HepG2 (cell line): ENCODE measurements around the gene EZH1. TPM values are rescaled to one million over a fixed set of nuclear protein-coding genes. Genes with fewer than 3 reads are reported as not detected.
A peak's percentile ranks its signal among the peaks of the same experiment; 100 is the strongest.

Experiments used
- ATF3 ChIP-seq: sonication (generic); formaldehyde crosslinking; IDR thresholded peaks from 2 replicates; pipeline ENCODE4 v1.4.0; 2020; ENCODE audit warnings: missing genetic modification reagents
- BRF2 ChIP-seq: sonication (generic); formaldehyde crosslinking; IDR thresholded peaks from 2 replicates; pipeline ENCODE4 v1.8.1; 2022; ENCODE audit warnings: mild to moderate bottlenecking, missing genetic modification reagents
- DBP ChIP-seq: sonication (generic); formaldehyde crosslinking; IDR thresholded peaks from 2 replicates; pipeline ENCODE4 v1.4.0; 2020; ENCODE audit warnings: missing genetic modification reagents; ENCODE audit errors: not compliant biosample characterization
- GATAD1 ChIP-seq: IDR thresholded peaks from 2 replicates; pipeline ENCODE4 v1.6.1; 2016; ENCODE audit warnings: missing genetic modification reagents, missing compliant biosample characterization
- GZF1 ChIP-seq: sonication (generic); formaldehyde crosslinking; IDR thresholded peaks from 2 replicates; pipeline ENCODE4 v1.5.1; 2020; ENCODE audit warnings: mild to moderate bottlenecking, missing genetic modification reagents
- HDAC2 ChIP-seq: sonication (generic); formaldehyde crosslinking; IDR thresholded peaks from 2 replicates; pipeline ENCODE4 v1.4.0; 2020; ENCODE audit warnings: missing genetic modification reagents
- HMGXB4 ChIP-seq, 2 experiments: sonication (generic) in 1 of 2; formaldehyde crosslinking in 1 of 2; IDR thresholded peaks; 2 replicates each; pipeline versions ENCODE4 v1.4.0 to v1.6.1; 2018 to 2020; ENCODE audit warnings: missing genetic modification reagents in 2 of 2, borderline replicate concordance in 1 of 2, low read depth in 1 of 2, mild to moderate bottlenecking in 1 of 2, missing biosample characterization in 1 of 2
- HOXA9 ChIP-seq: sonication (generic); formaldehyde crosslinking; IDR thresholded peaks from 2 replicates; pipeline ENCODE4 v1.8.1; 2022; ENCODE audit warnings: missing genetic modification reagents, mild to moderate bottlenecking, moderate library complexity, borderline replicate concordance
- KLF13 ChIP-seq: sonication (generic); formaldehyde crosslinking; IDR thresholded peaks from 2 replicates; pipeline ENCODE4 v1.4.0; 2020; ENCODE audit warnings: mild to moderate bottlenecking, missing genetic modification reagents
- MAF1 ChIP-seq: sonication (generic); formaldehyde crosslinking; IDR thresholded peaks from 2 replicates; pipeline ENCODE4 v1.5.0; 2020; ENCODE audit warnings: missing genetic modification reagents, borderline replicate concordance
- NFE2L1 ChIP-seq: sonication (generic); formaldehyde crosslinking; IDR thresholded peaks from 2 replicates; pipeline ENCODE4 v1.4.0; 2020; ENCODE audit warnings: missing genetic modification reagents, mild to moderate bottlenecking, borderline replicate concordance
- NFKB2 ChIP-seq: sonication (generic); formaldehyde crosslinking; IDR thresholded peaks from 2 replicates; pipeline ENCODE4 v1.4.0; 2020; ENCODE audit warnings: missing genetic modification reagents, borderline replicate concordance
- NONO ChIP-seq, 2 experiments: fragments of 450-650 bp in 1 of 2; sonication (generic) in 1 of 2; formaldehyde crosslinking in 1 of 2; IDR thresholded peaks in 1 of 2; conservative IDR thresholded peaks in 1 of 2; 2 replicates each; pipeline versions ENCODE4 v1.6.1 to v1.8.0; 2017 to 2022; ENCODE audit warnings: mild to moderate bottlenecking in 1 of 2, missing genetic modification reagents in 1 of 2, moderate library complexity in 1 of 2
- POLR2AphosphoS2 ChIP-seq: IDR thresholded peaks from 2 replicates; pipeline ENCODE4 v1.6.1; 2011; ENCODE audit warnings: low read depth, low read length, improper control_type of control experiment
- THRA ChIP-seq: sonication (generic); formaldehyde crosslinking; IDR thresholded peaks from 2 replicates; pipeline ENCODE4 v1.4.0; 2020; ENCODE audit warnings: missing genetic modification reagents, borderline replicate concordance
- ZBTB38 ChIP-seq: sonication (generic); formaldehyde crosslinking; IDR thresholded peaks from 2 replicates; pipeline ENCODE4 v1.5.1; 2020; ENCODE audit warnings: mild to moderate bottlenecking, missing genetic modification reagents
- ZNF281 ChIP-seq: sonication (generic); formaldehyde crosslinking; IDR thresholded peaks from 2 replicates; pipeline ENCODE4 v1.4.0; 2020; ENCODE audit warnings: missing genetic modification reagents, borderline replicate concordance
- ZNF550 ChIP-seq: sonication (generic); formaldehyde crosslinking; IDR thresholded peaks from 2 replicates; pipeline ENCODE4 v1.4.0; 2020; ENCODE audit warnings: mild to moderate bottlenecking, missing genetic modification reagents, borderline replicate concordance
- polyA plus RNA-seq, 8 experiments: library from polyadenylated mRNA; depleted of rRNA in 3 of 8; stranded (reverse) in 7 of 8; unstranded in 1 of 8; fragments of >200 nt; fragmentation: Illumina TruSeq in 4 of 8; extraction: Trizol in 4 of 8; gene quantifications; 2 replicates each; pipeline versions ENCODE4 v1.2.1 to v1.2.3, GENCODE V29; 2011 to 2016; ENCODE audit warnings: low read depth in 4 of 8, missing spikeins in 1 of 8, mixed read lengths in 1 of 8; ENCODE audit not compliant: insufficient read depth in 1 of 8
- total RNA-seq, 5 experiments: library from RNA; depleted of rRNA; stranded (reverse); fragments of >200 nt; fragmentation: Illumina TruSeq; extraction: Trizol; gene quantifications; 2 replicates each; pipeline ENCODE4 v1.2.3, GENCODE V29; 2016; ENCODE audit warnings: low read depth in 1 of 5

Gene EZH1
- total and polyA plus RNA-seq, 2 of the 13 experiments (the other 11 are each of a cell fraction or from before 2014, with no cell fraction given), result 11.6 to 24.0 TPM

GRCh38 chr17:42744806-42745617 lies at the start of gene EZH1 (continued):
- TF ChIP-seq DBP (CRISPR knock-in tag), result peak; percentile 39
- peak in 1 of 2 experiments; percentile 72; a peak in 2 of 4 replicates for TF ChIP-seq HMGXB4 (CRISPR knock-in tag; IDR thresholded peaks at IDR 0.05; ENCODE audit: borderline replicate concordance in 1 of 2, low read depth in 1 of 2)
- TF ChIP-seq NFE2L1 (CRISPR knock-in tag), result 0 out of 2 replicates have a peak, but pooled peaks have one; percentile 50
- TF ChIP-seq ATF3 (CRISPR knock-in tag), result no peak
- 0 out of 2 replicates have a peak, but pooled peaks have one; percentile 47 for TF ChIP-seq THRA (CRISPR knock-in tag)
- TF ChIP-seq NONO (IDR thresholded peaks at IDR 0.05), result no peak
- TF ChIP-seq NONO (CRISPR knock-in tag; conservative IDR thresholded peaks at IDR 0.05), result peak; percentile 85
- TF ChIP-seq GATAD1 (CRISPR knock-in tag), result peak; percentile 62; the same call in 1 of the 2 replicates
- TF ChIP-seq BRF2 (CRISPR knock-in tag), result peak; percentile 81; the same call in 1 of the 2 replicates
- TF ChIP-seq GZF1 (CRISPR knock-in tag), result no peak; the same call in 1 of the 2 replicates
- TF ChIP-seq HDAC2 (CRISPR knock-in tag), result no peak; the same call in 1 of the 2 replicates
- no peak for TF ChIP-seq POLR2AphosphoS2
- peak; percentile 98; the same call in 1 of the 2 replicates for TF ChIP-seq NFKB2 (CRISPR knock-in tag)
- TF ChIP-seq ZNF550, result 0 out of 2 replicates have a peak, but pooled peaks have one; percentile 96
- TF ChIP-seq ZNF281 (CRISPR knock-in tag), result no peak; the same call in 1 of the 2 replicates
- peak; percentile 95 for TF ChIP-seq ZBTB38 (CRISPR knock-in tag)
- TF ChIP-seq KLF13 (CRISPR knock-in tag), result no peak
- TF ChIP-seq HOXA9 (CRISPR knock-in tag), result peak; percentile 88
- TF ChIP-seq MAF1, result peak; percentile 71
